PC-9 (cell line): ENCODE results near the gene SPEM3. TPM values are rescaled to one million over a fixed set of nuclear protein-coding genes. Genes with fewer than 3 reads are reported as not detected.
A peak's percentile ranks its signal among the peaks of the same experiment; 100 is the strongest.

Experiments used
- BruUV-seq: library from RNA; stranded (reverse); fragments of 400-500 nt; replicated peaks from 2 replicates; lab custom pipeline; 2021; lab: Mats Ljungman, UMichigan
- CTCF ChIA-PET: fragments of 300-600 bp; sonication (Branson Sonifier 250); formaldehyde crosslinking; loops from one replicate; lab custom pipeline; 2022; ENCODE audit warnings: antibody characterized with exemption; lab: Charles Lee
- POLR2A ChIA-PET: fragments of 300-600 bp; sonication (Branson Sonifier 250); formaldehyde crosslinking; loops from one replicate; lab custom pipeline; 2022; ENCODE audit warnings: antibody characterized with exemption; ENCODE audit not compliant: unreplicated experiment; lab: Charles Lee
- DNase-seq, 2 experiments: peaks; one replicate each; pipeline versions ENCODE4 v3.0.0 to v3.0.0-alpha.2; 2015 to 2022; ENCODE audit warnings: mixed read lengths in 1 of 2
- H2AFZ ChIP-seq: fragments of 200-600 bp; sonication (generic); 2 replicates; pipeline ENCODE4 v1.8.1; 2017; ENCODE audit warnings: antibody characterized with exemption
- H3F3A ChIP-seq: fragments of 200-600 bp; sonication (generic); 2 replicates; pipeline ENCODE4 v1.8.1; 2017; ENCODE audit warnings: antibody characterized with exemption, mild to moderate bottlenecking, low read depth; ENCODE audit not compliant: insufficient read depth
- H3K27ac ChIP-seq: fragments of 200-600 bp; sonication (generic); 2 replicates; pipeline ENCODE4 v1.6.1; 2016; ENCODE audit warnings: mixed run types
- H3K27me3 ChIP-seq: fragments of 200-600 bp; sonication (generic); 2 replicates; pipeline ENCODE4 v1.6.1; 2016; ENCODE audit warnings: low read depth, mixed run types; ENCODE audit not compliant: insufficient read depth
- H3K36me3 ChIP-seq: fragments of 200-600 bp; sonication (generic); 2 replicates; pipeline ENCODE4 v1.6.1; 2016; ENCODE audit warnings: low read depth, mixed run types
- H3K4me1 ChIP-seq: fragments of 200-600 bp; sonication (generic); replicated peaks from 2 replicates; pipeline ENCODE4 v1.6.1; 2016; ENCODE audit warnings: mixed run types; ENCODE audit not compliant: insufficient read depth
- H3K4me2 ChIP-seq: fragments of 200-600 bp; sonication (generic); 2 replicates; pipeline ENCODE4 v1.6.1; 2017; ENCODE audit warnings: mixed run types
- H3K4me3 ChIP-seq: fragments of 200-600 bp; sonication (generic); 2 replicates; pipeline ENCODE4 v1.6.1; 2016; ENCODE audit warnings: mixed run types
- H3K79me2 ChIP-seq: fragments of 200-600 bp; sonication (generic); 2 replicates; pipeline ENCODE4 v1.6.1; 2017; ENCODE audit warnings: low read depth, mixed run types
- H3K9me2 ChIP-seq: fragments of 200-600 bp; sonication (generic); 2 replicates; pipeline ENCODE4 v1.8.1; 2017; ENCODE audit warnings: mild to moderate bottlenecking; ENCODE audit not compliant: insufficient read depth
- H3K9me3 ChIP-seq: fragments of 200-600 bp; sonication (generic); 2 replicates; pipeline ENCODE4 v1.8.1; 2016; ENCODE audit warnings: low read depth; ENCODE audit not compliant: insufficient read depth
- H4K20me1 ChIP-seq: fragments of 200-600 bp; sonication (generic); 2 replicates; pipeline ENCODE4 v1.8.1; 2017; ENCODE audit not compliant: insufficient read depth
- EZH2 ChIP-seq: fragments of 200-600 bp; sonication (generic); IDR thresholded peaks from 2 replicates; pipeline ENCODE4 v1.8.0; 2017; ENCODE audit warnings: antibody characterized with exemption, low read depth
- intact Hi-C: fragments of 100-400 bp; cut with micrococcal nuclease; formaldehyde crosslinking; loops from one replicate; pipeline ENCODE4 v1.10.0; 2022; ENCODE audit not compliant: unreplicated experiment
- total RNA-seq: library from RNA; stranded (reverse); gene quantifications from 2 replicates; pipeline ENCODE4 v1.2.3, GENCODE V29; 2021
- TF ChIP-seq, protein P1 (sequence below): fragments of 200-600 bp; sonication (generic); conservative IDR thresholded peaks from 2 replicates; pipeline ENCODE4 v1.6.1; 2017; ENCODE audit warnings: mixed run types, antibody characterized with exemption, mild to moderate bottlenecking, moderate library complexity

The SPEM3 gene
- total RNA-seq, 1 experiment from 2014 or later: not detected

DNA sequence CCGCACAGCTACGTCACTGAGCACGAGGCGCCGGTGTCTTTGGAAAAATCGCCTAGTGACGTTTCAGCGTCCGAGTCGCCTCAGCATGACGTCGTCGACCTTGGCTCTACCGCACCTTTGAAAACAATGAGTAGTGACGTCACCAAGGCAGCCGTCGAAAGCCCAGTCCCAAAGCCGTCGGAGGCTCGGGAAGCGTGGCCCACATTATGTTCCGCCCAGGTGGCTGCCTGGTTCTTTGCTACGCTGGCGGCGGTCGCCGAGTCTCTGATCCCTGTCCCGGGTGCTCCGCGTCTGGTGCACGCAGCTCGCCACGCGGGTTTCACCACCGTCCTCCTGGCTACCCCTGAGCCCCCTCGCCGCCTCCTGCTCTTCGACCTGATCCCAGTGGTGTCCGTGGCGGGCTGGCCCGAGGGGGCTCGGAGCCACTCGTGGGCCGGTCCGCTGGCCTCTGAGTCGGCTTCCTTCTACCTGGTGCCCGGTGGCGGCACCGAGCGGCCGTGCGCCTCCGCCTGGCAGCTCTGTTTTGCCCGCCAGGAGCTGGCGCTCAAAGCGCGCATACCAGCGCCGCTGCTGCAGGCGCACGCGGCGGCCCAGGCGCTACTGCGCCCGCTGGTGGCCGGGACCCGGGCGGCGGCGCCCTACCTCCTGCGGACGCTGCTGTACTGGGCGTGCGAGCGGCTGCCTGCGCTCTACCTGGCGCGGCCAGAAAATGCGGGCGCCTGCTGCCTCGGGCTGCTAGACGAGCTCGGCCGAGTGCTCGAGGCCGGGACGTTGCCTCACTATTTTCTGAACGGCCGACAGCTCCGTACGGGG, 8.1 kb downstream of the SPEM3 start:
- intact Hi-C loops: loop anchor here (2.0 to 5.0 kb wide), 2 partner anchors 42 to 66 kb away; partner anchors contain the start of gene PLSCR3
- H3K36me3 ChIP-seq: no peaks in the 10 kb centered on the region
- H3K9me3 ChIP-seq: no peaks in the 10 kb centered on the region
- H2AFZ ChIP-seq: peak overlapping the region; percentile 74
- H3F3A ChIP-seq: peaks cover 13% of the 10 kb centered on the region; the same call in 1 of the 2 replicates
- H3K4me1 ChIP-seq: 0 out of 2 replicates have a peak, but pooled peaks cover 7% of the 10 kb centered on the region
- DNase-seq: peak; percentile 64 to 90
- ChIA-PET POLR2A (interaction anchor here (0.6 to 1.1 kb wide), 4 partner anchors 9 to 250 kb away, joined by 3 to 16 read pairs (median 4); partner anchors contain the start of genes GABARAP, POLR2A and TP53), CTCF (interaction anchor here (0.6 to 2.9 kb wide), 8 partner anchors 9 to 251 kb away, joined by 3 to 19 read pairs (median 6); partner anchors contain the start of genes FXR2, TMEM256 and TP53)
- no peaks in the 10 kb centered on the region for H3K9me2 ChIP-seq
- H3K79me2 ChIP-seq: peaks cover 8% of the 10 kb centered on the region; the same call in 1 of the 2 replicates
- H4K20me1 ChIP-seq: no peaks in the 10 kb centered on the region
- no peaks in the 10 kb centered on the region for H3K27me3 ChIP-seq
- peak overlapping the region; percentile 57 for H3K4me3 ChIP-seq
- TF ChIP-seq EZH2: no peak
- TF ChIP-seq, protein P1, sequence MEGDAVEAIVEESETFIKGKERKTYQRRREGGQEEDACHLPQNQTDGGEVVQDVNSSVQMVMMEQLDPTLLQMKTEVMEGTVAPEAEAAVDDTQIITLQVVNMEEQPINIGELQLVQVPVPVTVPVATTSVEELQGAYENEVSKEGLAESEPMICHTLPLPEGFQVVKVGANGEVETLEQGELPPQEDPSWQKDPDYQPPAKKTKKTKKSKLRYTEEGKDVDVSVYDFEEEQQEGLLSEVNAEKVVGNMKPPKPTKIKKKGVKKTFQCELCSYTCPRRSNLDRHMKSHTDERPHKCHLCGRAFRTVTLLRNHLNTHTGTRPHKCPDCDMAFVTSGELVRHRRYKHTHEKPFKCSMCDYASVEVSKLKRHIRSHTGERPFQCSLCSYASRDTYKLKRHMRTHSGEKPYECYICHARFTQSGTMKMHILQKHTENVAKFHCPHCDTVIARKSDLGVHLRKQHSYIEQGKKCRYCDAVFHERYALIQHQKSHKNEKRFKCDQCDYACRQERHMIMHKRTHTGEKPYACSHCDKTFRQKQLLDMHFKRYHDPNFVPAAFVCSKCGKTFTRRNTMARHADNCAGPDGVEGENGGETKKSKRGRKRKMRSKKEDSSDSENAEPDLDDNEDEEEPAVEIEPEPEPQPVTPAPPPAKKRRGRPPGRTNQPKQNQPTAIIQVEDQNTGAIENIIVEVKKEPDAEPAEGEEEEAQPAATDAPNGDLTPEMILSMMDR: peak; percentile 54
- H3K4me2 ChIP-seq: peak overlapping the region; percentile 90
- H3K27ac ChIP-seq: peak overlapping the region; percentile 68; the same call in 1 of the 2 replicates
- BruUV-seq: no TSS peak

DNA sequence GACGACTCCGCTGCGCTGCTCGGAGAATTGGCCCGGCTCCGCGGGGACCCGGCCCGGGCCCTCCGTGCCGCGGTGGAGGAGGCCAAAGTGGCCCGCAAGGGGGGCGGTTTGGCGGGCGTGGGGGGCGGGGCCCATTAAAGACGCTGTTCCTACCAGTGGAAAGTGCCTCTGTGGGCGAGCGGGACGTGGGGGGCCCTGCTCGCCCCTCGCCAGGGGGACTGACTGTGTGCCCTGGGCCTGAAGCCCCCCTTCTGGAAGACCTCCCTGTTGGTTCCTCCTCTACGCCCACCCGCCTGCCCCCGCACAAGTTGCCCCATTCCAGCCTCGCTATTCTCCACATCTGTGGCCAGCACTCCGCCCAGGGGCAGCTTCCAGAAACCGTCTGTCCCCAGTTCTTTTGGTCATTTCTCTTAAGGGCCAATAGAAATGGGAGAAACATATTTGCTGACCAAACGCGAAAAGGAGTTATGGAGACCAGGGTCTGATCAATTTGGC, 8.8 kb downstream of the SPEM3 start:
- no peak overlapping the region for H2AFZ ChIP-seq
- no peaks in the 10 kb centered on the region for H3K9me3 ChIP-seq
- 0 out of 2 replicates have a peak, but pooled peaks cover 7% of the 10 kb centered on the region for H3K4me1 ChIP-seq
- no peak for TF ChIP-seq EZH2
- TF ChIP-seq, protein P1: no peak
- no peak overlapping the region for H3K27ac ChIP-seq
- intact Hi-C loops: loop anchor here (2.0 to 5.0 kb wide), 2 partner anchors 43 to 65 kb away; partner anchors contain the start of gene PLSCR3
- H3K9me2 ChIP-seq: no peaks in the 10 kb centered on the region
- no peak for DNase-seq
- no peaks in the 10 kb centered on the region for H4K20me1 ChIP-seq
- peak overlapping the region; percentile 90 for H3K4me2 ChIP-seq
- POLR2A ChIA-PET: interaction anchor here (0.6 to 0.7 kb wide), 2 partner anchors 8 to 146 kb away, joined by 4 to 7 read pairs; no protein-coding TSS in a partner anchor
- peaks cover 13% of the 10 kb centered on the region; the same call in 1 of the 2 replicates for H3F3A ChIP-seq
- no peaks in the 10 kb centered on the region for H3K27me3 ChIP-seq
- H3K4me3 ChIP-seq: peak overlapping the region; percentile 57; the same call in 1 of the 2 replicates
- peaks cover 8% of the 10 kb centered on the region; the same call in 1 of the 2 replicates for H3K79me2 ChIP-seq
- H3K36me3 ChIP-seq: no peaks in the 10 kb centered on the region
- CTCF ChIA-PET: interaction anchor here (0.6 to 2.9 kb wide), 5 partner anchors 8 to 250 kb away, joined by 3 to 19 read pairs (median 5); partner anchors contain the start of genes TMEM256 and TP53
- no TSS peak for BruUV-seq
